HG03066 (cell line): ENCODE measurements around the gene MYH11.

Experiments used
- ATAC-seq: cut with Tn5 transposase; IDR thresholded peaks from one replicate; pipeline ENCODE4 v1.9.1; 2021; ENCODE audit warnings: low read depth; ENCODE audit not compliant: unreplicated experiment

MYH11 gene

DNA sequence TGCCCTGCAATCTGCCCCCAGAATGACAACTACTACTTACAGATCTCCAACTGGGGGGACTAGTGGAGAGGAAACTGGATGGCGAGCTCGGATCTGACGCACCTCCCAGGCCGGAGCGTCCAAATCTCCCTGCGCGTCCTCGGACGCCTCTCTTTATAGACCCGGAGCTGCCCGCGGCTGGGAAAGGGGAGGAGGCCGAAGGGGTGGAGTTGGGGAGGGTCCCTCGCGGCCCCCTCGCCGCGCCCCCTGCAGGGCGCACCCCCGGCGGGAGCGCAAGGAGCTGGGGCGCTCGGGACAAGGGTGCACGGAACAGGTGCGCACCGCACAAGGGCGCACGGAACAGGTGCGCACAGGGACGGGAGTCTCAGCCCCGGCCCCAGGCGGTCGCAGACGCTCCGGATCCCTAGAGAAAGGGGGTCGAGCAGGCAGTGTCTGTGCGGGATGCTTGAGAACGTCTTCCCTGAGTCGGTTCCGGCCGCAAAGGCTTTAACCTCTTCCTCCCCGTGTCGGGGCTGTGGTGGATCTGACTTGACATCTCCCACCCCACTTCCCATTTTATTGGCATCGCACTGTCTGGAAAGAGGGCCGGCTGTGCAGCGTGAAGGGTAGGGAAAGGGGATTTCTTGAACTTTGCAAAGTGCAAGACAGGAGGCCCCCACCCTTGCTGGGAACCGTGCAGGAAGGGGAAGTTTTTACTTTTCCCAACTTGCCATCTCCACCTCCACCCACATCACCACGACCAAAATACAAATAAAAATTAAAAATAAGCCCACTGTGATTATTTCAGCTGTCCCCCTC, at the start of gene MYH11:
Gene MYH11 (minus strand): TSS at position 128 of the 798 bp plus-strand sequence. CDS start 18,776 bp downstream, outside the sequence.
- ATAC-seq = no peak

- no peak for ATAC-seq
These were observed 49.6 kb upstream of the MYH11 start for GRCh38 chr16:15906439-15906838.

DNA sequence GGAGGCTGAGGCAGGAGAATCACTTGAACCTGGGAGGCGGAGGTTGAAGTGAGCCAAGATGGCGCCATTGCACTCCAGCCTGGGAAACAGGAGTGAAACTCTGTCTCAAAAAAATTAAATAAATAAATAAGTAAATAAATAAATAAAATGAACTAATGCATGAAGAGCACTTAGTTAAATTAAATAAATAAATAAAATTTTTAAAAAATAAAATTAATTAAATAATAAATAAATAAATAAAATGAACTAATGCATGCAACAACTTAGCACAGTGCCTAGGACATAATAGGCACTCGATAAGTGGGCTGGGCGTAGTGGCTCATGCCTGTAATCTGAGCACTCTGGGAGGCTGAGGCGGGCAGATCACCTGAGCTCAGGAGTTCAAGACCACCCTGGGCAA, 47.1 kb upstream of the MYH11 start:
- ATAC-seq = no peak

DNA sequence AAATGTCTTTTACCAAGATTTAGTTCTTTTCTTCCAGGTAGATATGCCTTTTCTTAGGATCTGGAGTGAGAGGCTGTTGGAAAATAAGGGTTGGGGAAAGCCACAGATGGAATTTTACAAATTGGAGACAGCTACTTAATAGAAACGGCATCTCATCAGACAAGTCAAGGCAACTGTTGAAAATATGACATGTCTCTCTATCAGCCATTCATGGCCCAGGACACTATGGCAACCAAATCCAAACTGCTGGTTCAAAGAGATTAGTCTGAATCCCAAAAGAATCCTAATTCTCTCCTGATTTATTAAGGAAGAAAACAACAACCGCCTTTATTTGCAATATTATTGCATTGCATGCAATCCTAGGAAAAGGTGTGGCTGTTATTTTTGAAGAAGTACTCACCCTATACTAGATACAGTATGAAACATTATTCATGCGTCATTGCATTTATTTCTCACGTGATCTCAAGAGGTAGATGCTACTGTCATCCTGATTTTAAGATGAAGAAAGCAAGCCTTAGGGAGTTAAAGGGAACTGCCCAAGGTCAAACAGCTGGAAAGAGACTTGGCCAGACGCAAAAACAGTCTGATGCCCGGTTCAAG, 44.2 kb upstream of the MYH11 start:
- no peak for ATAC-seq

- no peak for ATAC-seq
These were observed 43.5 kb upstream of the MYH11 start for GRCh38 chr16:15900357-15900756.

DNA sequence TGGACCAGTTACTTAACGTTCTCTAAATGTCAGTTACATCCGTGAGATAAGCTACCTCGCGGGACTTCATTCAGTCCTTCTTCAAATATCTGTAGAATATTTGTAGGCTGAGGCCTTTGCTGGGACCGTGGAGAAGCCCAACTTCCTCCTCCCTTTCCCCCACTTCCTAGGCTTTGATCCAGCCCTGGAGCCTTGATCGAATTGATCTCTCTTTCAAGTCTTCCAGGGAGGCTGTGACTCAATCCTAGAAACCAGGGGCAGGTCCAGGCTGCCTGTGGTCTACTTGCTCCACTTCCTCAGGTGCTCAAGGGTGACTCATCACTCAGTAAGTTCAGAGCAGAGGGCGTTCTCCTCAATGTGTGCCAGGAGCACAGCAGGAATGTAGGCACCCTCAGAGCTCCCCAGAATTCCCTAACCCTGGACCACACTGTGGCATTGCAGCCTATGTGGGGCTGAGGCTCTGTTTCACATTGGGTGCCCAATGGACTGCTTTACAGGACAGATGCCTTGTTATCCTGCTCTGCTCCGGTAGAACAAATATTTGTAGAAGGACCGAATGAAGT, 42.8 kb upstream of the MYH11 start:
- peak; percentile 65 for ATAC-seq

DNA sequence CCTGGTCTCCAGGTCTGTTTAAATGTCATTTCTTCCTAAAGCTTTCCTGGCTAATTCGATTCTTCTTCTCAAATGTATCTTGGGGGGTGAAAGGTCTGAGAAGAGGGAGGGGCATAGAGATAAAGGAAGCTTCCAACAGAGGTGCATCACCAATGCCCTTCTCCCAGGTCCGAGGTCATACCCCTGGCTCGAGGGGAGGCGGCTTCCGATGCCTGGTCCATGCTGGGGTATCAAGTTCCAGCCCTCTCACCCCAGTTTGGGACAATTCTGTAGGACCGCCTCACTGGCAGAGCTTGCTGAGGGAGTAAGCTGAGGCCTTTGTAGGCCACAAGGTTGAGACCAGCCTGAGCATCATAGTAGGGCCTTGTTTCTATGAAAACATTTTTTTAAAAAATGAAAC, 41.8 kb upstream of the MYH11 start:
- ATAC-seq = no peak

GRCh38 chr16:15897834-15898254, 41.0 kb upstream of the MYH11 start:
- ATAC-seq = peak; percentile 53

- ATAC-seq = no peak
These were observed 40.4 kb upstream of the MYH11 start for GRCh38 chr16:15897121-15897780.

DNA sequence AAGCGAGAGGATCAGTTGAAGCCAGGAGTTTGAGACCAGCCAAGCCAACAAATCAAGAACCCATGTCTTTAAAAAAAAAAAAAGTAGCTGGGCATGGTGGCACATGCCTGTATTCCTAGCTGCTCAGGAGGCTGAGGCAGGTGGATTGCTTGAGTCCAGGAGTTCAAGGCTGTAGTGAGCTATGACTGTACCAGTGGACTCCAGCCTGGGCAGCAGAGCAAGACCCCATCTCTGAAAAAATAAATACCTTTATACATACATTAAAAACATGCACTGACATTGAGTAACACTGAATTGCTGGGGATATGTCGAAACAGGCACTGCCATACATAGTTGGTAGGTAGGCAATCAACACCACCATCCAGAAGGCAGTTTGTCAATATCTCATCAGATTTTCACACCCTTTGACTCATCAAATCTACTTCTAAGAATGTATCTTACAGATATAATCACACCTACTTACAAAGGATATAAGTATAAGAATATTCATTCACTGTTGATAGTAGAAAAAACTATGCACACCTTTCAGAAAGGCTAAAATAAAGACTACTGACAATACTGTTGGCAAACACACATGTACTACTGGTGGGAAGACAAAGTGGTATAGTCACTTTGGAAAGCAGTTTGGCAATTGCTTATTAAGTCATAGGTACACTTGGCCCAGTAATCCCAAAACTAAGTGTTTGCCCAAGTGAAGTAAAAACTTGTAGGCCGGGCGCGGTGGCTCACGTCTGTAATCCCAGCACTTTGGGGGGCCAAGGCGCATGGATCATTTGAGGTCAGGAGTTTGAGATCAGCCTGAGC, 37.9 kb upstream of the MYH11 start:
- ATAC-seq = no peak

- no peak for ATAC-seq
These were observed 34.7 kb upstream of the MYH11 start for GRCh38 chr16:15891508-15891907.

GRCh38 chr16:15888072-15888976, 31.5 kb upstream of the MYH11 start, which contains the start of gene CEP20:
TSS of gene CEP20 (minus strand) at chr16:15888603. CDS start at chr16:15888585, 18 bp downstream.
- ATAC-seq = peak; percentile 99

DNA sequence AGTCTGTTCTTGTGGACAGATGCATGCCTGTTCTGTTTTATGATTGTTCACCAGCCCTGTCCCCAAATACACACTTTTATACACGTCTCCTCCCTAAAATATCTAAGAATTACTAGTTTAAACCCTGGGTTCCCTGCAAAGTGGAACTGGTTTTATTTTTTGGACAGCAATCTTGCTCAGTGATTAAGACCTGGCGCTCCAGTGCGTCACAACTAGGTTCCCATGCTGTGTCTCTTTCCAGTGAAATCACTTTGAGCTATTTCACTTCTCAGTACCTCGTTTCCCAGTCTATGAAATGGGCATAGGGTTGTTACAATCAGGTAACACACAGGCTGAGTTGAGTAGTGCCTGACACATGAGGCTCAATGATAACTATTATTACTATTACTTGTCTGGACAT, 30.5 kb upstream of the MYH11 start:
- ATAC-seq = no peak

DNA sequence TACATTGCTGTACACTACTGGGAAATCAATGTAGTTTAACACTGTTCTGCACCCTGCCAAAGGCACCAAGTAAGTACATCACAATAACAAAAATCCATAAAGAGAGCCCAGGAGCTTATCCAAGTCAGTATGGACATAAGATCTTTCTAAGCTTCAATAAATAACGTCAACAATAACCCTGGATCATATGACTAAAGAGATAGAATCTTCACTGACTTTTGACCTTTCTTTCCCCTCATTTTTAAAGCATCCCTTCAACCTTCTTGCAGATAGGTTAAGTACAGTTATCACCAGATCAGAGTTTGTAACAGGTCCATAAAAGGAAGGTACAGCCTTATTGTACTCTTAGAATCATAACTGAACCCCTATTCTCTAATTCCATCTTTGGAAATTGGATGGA, 29.2 kb upstream of the MYH11 start:
- ATAC-seq = no peak

- ATAC-seq = no peak
These were observed 28.8 kb upstream of the MYH11 start for GRCh38 chr16:15885560-15886001.

- no peak for ATAC-seq
These were observed 25.7 kb upstream of the MYH11 start for GRCh38 chr16:15882563-15882962.

DNA sequence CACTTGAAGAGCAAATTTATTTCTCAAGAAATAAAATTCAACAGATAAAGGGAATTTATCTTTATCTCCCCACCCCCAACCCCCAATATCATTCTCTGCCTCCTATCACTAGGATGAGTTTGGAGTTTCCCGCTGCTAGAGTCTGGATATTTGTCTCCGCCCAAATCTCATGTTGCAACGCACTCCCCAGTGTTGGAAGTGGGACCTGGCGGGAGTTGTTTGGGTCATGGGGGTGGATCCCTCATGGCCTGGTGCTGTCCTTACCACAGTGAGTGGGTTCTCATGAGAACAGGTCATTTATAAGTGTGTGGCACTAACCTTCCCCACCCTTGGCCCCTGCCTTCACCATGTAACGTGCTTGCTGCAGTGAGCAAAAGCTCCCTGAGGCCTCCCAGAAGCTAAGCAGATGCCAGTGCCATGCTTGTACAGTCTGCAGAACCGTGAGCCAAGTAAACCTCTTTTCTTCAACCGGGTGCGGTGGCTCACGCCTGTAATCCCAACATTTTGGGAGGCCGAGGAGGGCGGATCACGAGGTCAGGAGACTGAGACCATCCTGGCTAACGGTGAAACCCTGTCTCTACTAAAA, 25.1 kb upstream of the MYH11 start:
- no peak for ATAC-seq

DNA sequence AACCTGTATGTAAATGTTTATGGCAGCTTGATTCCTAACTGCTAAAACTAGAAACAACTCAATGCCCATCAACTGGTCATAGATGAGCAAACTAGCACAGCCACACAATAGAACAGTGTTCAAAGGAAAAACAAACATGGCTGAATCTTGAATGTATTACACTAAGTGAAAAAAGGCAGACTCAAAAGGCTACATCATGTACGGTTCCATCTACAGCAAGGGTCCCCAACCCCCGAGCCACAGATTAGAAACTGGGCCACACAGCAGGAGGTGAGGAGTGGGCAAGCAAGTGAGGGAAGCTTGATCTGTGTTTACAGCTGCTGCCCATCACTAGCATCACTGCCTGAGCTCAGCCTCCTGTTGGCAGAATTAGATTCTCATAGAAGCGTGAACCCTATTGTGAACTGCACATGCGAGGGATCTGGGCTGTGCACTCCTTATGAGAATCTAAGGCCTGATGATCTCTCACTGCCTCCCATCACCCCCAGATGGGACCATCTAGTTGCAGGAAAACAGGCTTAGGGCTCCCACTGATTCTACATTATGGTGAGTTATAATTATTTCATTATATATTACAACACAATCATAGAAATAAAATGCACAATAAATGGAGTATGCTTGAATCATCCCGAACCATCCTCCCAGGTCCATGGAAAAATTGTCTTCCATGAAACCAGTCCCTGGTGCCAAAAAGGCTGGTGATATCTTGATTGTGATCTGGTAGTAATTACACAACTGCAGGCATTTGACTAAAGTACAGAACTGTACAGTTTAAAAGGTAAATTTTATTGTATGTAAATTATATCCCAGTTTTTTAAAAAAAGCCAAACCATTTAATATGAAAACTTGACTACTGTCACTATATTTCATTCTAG, 23.8 kb upstream of the MYH11 start:
- no peak for ATAC-seq
